Adrenal gland (tissue), 5 donors: ENCODE measurements around the gene ANKRD49.

Experiments used
- POLR2A ChIP-seq, 2 donors: fragments of 450-650 bp; IDR thresholded peaks; one replicate each; pipeline ENCODE4 v1.6.1; 2017; ENCODE audit warnings: antibody characterized with exemption in 2 of 2, mild to moderate bottlenecking in 2 of 2, moderate library complexity in 1 of 2
- TF ChIP-seq, protein P1 (sequence below), 6 experiments: fragments of 450-650 bp in 4 of 6; fragments of 200-600 bp in 2 of 6; sonication (generic) in 1 of 6; IDR thresholded peaks; 1 replicate in 5 of 6; 2 replicates in 1 of 6; pipeline versions ENCODE4 v1.5.1 to v1.8.0; 2016 to 2021; ENCODE audit warnings: antibody characterized with exemption in 6 of 6, mild to moderate bottlenecking in 2 of 6, moderate library complexity in 1 of 6
- donor health status: DM: no; HTN: no; CAD: no.

DNA sequence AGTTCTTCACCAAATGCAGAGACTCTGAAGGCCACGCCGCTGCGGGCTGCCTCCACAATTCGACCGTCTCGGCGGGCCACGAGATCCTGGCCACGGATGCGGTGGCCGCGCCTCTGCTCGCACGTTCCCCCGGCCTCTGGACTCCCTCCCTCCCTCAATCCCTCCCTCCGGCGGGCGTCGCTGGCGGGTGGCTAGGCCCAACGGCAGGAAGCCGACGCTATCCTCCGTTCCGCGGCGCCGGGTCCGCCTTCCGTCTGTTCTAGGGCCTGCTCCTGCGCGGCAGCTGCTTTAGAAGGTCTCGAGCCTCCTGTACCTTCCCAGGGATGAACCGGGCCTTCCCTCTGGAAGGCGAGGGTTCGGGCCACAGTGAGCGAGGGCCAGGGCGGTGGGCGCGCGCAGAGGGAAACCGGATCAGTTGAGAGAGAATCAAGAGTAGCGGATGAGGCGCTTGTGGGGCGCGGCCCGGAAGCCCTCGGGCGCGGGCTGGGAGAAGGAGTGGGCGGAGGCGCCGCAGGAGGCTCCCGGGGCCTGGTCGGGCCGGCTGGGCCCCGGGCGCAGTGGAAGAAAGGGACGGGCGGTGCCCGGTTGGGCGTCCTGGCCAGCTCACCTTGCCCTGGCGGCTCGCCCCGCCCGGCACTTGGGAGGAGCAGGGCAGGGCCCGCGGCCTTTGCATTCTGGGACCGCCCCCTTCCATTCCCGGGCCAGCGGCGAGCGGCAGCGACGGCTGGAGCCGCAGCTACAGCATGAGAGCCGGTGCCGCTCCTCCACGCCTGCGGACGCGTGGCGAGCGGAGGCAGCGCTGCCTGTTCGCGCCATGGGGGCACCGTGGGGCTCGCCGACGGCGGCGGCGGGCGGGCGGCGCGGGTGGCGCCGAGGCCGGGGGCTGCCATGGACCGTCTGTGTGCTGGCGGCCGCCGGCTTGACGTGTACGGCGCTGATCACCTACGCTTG lies 50.2 kb downstream of the ANKRD49 start, which contains the start of gene FUT4:
- peak; percentile 61 to 77 for TF ChIP-seq POLR2A (IDR thresholded peaks at IDR 0.05)
- TF ChIP-seq, protein P1, sequence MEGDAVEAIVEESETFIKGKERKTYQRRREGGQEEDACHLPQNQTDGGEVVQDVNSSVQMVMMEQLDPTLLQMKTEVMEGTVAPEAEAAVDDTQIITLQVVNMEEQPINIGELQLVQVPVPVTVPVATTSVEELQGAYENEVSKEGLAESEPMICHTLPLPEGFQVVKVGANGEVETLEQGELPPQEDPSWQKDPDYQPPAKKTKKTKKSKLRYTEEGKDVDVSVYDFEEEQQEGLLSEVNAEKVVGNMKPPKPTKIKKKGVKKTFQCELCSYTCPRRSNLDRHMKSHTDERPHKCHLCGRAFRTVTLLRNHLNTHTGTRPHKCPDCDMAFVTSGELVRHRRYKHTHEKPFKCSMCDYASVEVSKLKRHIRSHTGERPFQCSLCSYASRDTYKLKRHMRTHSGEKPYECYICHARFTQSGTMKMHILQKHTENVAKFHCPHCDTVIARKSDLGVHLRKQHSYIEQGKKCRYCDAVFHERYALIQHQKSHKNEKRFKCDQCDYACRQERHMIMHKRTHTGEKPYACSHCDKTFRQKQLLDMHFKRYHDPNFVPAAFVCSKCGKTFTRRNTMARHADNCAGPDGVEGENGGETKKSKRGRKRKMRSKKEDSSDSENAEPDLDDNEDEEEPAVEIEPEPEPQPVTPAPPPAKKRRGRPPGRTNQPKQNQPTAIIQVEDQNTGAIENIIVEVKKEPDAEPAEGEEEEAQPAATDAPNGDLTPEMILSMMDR (IDR thresholded peaks at IDR 0.05): peak in 1 of 6 experiments; percentile 16
